NCI-H82 (cell line): Measurements from ENCODE around the gene AGAP1.

Source experiments
- DNase-seq: peaks from one replicate; lab custom pipeline; 2025; lab: John Stamatoyannopoulos, UW

The AGAP1 gene

DNA sequence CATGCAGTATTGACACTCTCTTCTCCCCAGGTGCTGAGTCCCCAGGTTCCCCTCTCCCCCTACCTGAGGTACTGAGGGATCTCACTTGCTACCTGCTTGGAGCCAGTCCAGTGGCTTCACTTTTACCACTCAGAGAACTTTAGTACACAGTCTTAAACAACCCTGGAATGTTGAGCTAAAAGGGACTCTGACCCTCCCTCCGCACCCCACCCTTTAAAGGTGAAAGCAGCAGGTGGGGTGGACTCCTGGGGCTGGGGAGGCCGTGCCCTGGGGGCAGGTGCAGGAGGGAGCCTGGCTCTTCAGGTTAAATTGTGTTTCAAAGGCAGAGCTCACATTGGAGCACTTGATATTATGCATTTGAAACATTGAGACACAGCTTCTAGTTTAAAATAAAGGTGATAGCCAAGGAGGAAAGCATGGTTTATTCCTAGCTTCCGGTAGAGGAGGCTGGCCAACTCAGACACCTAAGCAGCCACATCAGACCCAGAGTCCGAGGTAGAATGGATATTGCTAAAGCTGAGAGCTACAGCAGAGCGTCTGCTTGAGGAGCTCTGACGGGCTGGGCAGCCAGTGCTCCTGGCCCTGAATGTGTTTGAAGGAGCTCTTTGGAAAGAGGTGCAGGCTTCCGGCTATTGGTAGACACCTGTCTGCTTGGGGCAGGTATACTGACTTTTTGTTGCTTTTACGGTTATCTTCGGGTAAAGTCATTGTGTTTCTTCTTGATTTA is 196.4 kb downstream of the AGAP1 start:
- no peak for DNase-seq

DNA sequence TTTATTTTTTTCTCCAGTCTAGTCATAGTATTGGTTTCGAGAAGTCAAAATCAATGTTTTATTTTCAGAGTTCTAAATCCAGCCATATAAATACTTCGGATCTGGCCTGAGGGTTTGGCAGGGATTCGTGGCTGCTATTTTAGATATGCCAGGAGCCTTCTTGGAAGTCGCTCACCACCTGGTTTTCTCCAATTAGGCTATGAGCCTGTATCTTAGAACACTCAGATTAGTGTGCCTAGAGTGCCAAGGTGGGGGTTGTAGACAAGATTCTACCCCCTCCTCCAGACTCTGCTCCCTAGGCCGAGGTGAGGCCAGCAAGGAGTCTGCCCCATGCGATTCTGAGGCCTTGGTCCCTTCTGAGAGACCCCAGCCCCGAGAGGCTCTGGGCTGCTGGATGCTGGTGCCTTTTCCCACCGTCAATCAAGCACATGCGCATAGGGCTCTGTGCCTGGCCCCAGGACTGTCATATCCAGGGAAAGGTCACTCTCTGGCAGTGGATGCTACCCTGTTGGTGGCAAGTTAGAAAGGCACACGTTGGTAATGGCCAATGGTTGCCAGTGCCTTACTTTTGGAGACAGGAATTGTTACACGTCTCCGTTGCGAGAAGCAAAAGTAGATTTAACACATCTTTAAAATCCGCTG is 197.1 kb downstream of the AGAP1 start:
- DNase-seq: no peak

DNA sequence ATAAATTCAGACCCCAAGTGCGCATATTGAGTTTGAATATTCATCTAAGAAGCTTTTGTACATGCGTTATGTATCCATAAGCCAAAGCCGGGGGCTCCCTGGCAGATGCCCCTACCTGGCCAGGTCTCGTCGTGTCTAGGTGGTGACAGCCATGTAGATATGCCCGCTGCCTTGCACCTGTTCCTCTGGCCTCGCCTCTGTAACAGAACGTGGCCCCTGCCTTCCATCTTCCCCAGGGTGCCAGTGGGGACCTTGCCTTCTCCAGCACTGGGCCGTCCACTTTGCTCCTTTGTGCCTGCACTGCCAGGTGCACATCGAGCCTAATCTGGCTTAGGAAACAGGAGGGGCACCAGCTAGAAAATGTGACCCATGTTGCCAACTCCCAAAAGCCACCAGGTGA is 198.2 kb downstream of the AGAP1 start:
- DNase-seq: no peak

- DNase-seq: no peak
These were observed 198.9 kb downstream of the AGAP1 start for GRCh38 chr2:235692671-235693171.

DNA sequence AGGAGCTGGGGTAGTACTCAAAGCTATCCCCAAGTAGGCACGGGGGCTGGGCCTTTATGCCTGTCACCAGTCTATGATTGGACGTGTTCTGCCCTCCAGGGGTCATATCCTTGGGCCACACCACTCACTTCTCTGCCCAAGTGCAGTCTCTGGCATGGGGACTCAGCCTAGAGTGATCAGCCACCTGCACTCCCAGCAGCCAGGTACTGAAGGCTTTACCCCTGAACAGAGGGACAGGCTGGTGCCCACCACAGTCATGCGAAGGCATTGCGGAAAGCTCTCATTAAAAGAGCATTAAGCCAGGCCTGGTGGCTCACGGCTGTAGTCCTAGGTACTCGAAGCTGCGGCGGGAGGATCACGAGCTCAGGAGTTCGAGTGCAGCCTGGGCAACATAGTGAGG is 199.4 kb downstream of the AGAP1 start:
- no peak for DNase-seq

DNA sequence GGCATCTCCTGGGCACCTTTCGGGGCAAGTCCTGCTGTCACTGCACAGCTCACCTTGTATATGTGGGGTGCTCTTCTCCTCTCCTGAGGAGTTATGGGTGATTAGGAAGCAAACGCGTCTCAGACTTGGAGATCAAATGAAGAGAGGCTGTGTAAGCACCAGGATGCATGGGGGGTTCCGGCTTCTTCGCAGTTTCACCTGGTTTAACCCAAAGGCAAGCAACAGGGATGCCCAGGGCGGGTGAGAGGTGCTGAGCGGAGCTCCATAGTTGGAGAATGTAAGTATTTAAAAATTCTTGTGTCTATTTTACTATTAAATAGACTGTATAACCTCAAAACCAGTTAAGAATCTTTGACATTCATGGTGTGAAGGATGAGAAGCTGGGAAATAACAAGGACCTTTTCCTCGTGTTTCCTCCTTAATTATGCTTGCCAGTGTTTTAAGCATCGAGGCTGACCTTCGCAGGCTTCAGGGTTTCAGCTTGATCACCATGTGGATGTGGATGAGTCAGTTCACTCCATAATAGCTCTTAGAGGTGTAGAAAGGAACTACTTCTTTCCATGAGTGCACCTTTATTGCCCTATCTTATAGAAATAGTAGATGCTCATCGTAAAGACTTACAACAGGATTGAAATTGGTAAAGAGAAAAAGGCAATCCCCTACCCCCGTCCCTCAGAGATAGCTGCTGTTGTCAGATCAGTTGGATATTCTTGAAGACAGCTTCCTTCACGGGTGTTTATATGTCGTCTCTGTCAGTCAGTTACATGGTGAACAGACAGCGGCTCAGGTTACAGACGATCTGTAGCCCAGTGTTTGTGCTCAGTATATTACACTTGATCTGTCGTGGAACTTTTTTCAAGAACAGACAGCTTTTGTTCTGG is 201.1 kb downstream of the AGAP1 start:
- DNase-seq: no peak

- no peak for DNase-seq
These were observed 201.7 kb downstream of the AGAP1 start for GRCh38 chr2:235695602-235695895.

DNA sequence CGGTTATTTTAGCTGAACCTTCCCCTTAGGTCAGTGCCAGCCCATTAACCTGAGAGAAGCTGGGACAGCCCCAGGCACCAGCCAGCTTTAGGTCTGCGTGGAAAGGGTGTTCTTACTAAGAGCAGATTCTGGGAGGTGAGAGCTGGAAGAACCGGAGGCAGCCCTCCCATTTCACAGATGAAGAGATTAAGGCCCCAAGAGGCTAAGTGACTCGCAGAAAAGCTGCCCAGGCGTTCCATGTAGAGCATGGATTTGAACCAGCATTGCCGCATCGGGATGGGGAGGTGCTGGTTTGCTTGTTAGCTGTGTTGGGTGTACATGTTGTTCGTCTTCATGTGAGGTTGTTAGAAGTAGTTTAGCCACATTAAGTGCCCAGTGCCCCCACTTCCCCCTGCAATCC is 203.2 kb downstream of the AGAP1 start:
- DNase-seq: no peak

GRCh38 chr2:235698028-235698427 is 204.2 kb downstream of the AGAP1 start:
- DNase-seq: peak; percentile 61

GRCh38 chr2:235698491-235698890 is 204.6 kb downstream of the AGAP1 start:
- no peak for DNase-seq

GRCh38 chr2:235699576-235699975 is 205.7 kb downstream of the AGAP1 start:
- no peak for DNase-seq

GRCh38 chr2:235701206-235701981 is 207.6 kb downstream of the AGAP1 start:
- peak; percentile 67 for DNase-seq

- no peak for DNase-seq
These were observed 208.3 kb downstream of the AGAP1 start for GRCh38 chr2:235702186-235702585.

GRCh38 chr2:235703711-235704295 is 210.0 kb downstream of the AGAP1 start:
- DNase-seq: no peak

- no peak for DNase-seq
These were observed 211.5 kb downstream of the AGAP1 start for GRCh38 chr2:235705296-235705695.

GRCh38 chr2:235706506-235706905 is 212.7 kb downstream of the AGAP1 start:
- DNase-seq: no peak

- no peak for DNase-seq
These were observed 213.7 kb downstream of the AGAP1 start for GRCh38 chr2:235707411-235708096.

DNA sequence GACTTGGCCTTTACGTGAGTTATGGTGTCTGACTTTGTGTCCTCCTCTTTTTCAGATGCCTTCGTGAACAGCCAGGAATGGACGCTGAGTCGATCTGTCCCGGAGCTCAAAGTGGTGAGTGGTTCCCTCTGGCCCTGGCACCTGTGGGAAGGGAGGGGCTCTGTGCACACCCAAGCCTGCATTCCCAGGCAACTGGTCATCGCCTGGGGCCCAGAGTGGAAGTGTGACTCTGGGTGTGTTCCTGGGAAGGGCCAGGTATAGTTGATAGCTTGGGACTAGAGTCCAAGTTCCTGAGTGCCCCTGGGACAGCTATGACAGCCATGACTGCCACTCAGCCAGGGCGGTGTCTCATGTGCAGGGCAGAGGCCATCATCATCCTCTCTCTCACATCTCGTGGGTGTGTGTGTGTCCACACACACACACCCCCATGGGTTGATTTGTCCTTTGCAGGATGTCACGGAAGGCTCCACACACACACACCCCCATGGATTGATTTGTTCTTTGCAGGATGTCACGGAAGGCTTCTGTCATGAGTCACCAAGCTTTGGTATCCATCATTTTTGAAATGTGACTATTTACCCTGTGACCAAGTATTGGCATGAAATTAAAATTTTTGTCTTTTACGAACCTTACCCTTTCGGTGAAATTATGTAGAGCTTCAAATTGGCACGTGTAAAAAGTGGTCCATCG is 215.4 kb downstream of the AGAP1 start:
- no peak for DNase-seq

- no peak for DNase-seq
These were observed 216.4 kb downstream of the AGAP1 start for GRCh38 chr2:235709969-235710879.
